H9 (cell line): ENCODE measurements around the gene PNMT. TPM values are rescaled to one million over a fixed set of nuclear protein-coding genes. Genes with fewer than 3 reads are reported as not detected.
A peak's percentile ranks its signal among the peaks of the same experiment; 100 is the strongest.

Experiments used
- DNase-seq: peaks from one replicate; pipeline ENCODE4 v3.0.0-alpha.2; 2017
- H2AFZ ChIP-seq: one replicate; pipeline ENCODE4 v1.6.1; 2013; ENCODE audit warnings: mild to moderate bottlenecking, low read length, control low read depth, moderate library complexity
- H2AK5ac ChIP-seq: 2 replicates; pipeline ENCODE4 v1.6.1; 2013; ENCODE audit warnings: low read length, control low read depth, mixed read lengths; ENCODE audit not compliant: insufficient read length
- H2BK120ac ChIP-seq: one replicate; pipeline ENCODE4 v1.6.1; 2013; ENCODE audit warnings: low read depth, mild to moderate bottlenecking, low read length, control low read depth, inconsistent platforms; ENCODE audit not compliant: poor library complexity, severe bottlenecking
- H2BK12ac ChIP-seq: 2 replicates; pipeline ENCODE4 v1.6.1; 2013; ENCODE audit warnings: low read length, control low read depth, mixed read lengths, low read depth; ENCODE audit not compliant: insufficient read length
- H2BK15ac ChIP-seq: 2 replicates; pipeline ENCODE4 v1.6.1; 2013; ENCODE audit warnings: low read depth, low read length, control low read depth
- H2BK20ac ChIP-seq: one replicate; pipeline ENCODE4 v1.6.1; 2013; ENCODE audit warnings: low read depth, mild to moderate bottlenecking, low read length, control low read depth, inconsistent platforms; ENCODE audit not compliant: poor library complexity, severe bottlenecking
- H2BK5ac ChIP-seq: 2 replicates; pipeline ENCODE4 v1.6.1; 2013; ENCODE audit warnings: low read length, control low read depth, mixed read lengths; ENCODE audit not compliant: insufficient read length
- H3K14ac ChIP-seq: 2 replicates; pipeline ENCODE4 v1.6.1; 2013; ENCODE audit warnings: low read length, control low read depth; ENCODE audit not compliant: insufficient read depth
- H3K18ac ChIP-seq: 2 replicates; pipeline ENCODE4 v1.6.1; 2013; ENCODE audit warnings: low read depth, mild to moderate bottlenecking, mixed read lengths, low read length, control low read depth; ENCODE audit not compliant: insufficient read length
- H3K23ac ChIP-seq: 2 replicates; pipeline ENCODE4 v1.6.1; 2013; ENCODE audit warnings: low read length, control low read depth, mixed read lengths, low read depth; ENCODE audit not compliant: insufficient read length
- H3K23me2 ChIP-seq: 2 replicates; pipeline ENCODE4 v1.6.1; 2013; ENCODE audit warnings: low read depth, mild to moderate bottlenecking, mixed read lengths, low read length, control low read depth; ENCODE audit not compliant: insufficient read length, poor library complexity, severe bottlenecking
- H3K27ac ChIP-seq: 2 replicates; pipeline ENCODE4 v1.5.1; 2013; ENCODE audit warnings: low read length, control low read depth, mixed read lengths, low read depth; ENCODE audit not compliant: insufficient read length
- H3K27me3 ChIP-seq: 2 replicates; pipeline ENCODE4 v1.6.1; 2013; ENCODE audit warnings: low read length, control low read depth, inconsistent platforms; ENCODE audit not compliant: insufficient read depth
- H3K4ac ChIP-seq: 2 replicates; pipeline ENCODE4 v1.6.1; 2013; ENCODE audit warnings: low read depth, mild to moderate bottlenecking, control low read depth, inconsistent platforms, low read length, moderate library complexity
- H3K4me1 ChIP-seq: 2 replicates; pipeline ENCODE4 v1.6.1; 2013; ENCODE audit warnings: low read length, control low read depth, inconsistent platforms; ENCODE audit not compliant: insufficient read depth
- H3K4me2 ChIP-seq: 2 replicates; pipeline ENCODE4 v1.6.1; 2013; ENCODE audit warnings: low read length, control low read depth, mixed read lengths; ENCODE audit not compliant: insufficient read length, insufficient read depth
- H3K56ac ChIP-seq: 2 replicates; pipeline ENCODE4 v1.6.1; 2013; ENCODE audit warnings: low read depth, mild to moderate bottlenecking, mixed read lengths, low read length, control low read depth; ENCODE audit not compliant: insufficient read length
- H3K79me1 ChIP-seq: 2 replicates; pipeline ENCODE4 v1.6.1; 2013; ENCODE audit warnings: low read depth, mild to moderate bottlenecking, moderate library complexity, low read length, control low read depth, inconsistent platforms; ENCODE audit not compliant: insufficient read depth, poor library complexity, severe bottlenecking
- H3K79me2 ChIP-seq: 2 replicates; pipeline ENCODE4 v1.6.1; 2013; ENCODE audit warnings: low read length, control low read depth, inconsistent platforms; ENCODE audit not compliant: insufficient read depth
- H3K9ac ChIP-seq: 2 replicates; pipeline ENCODE4 v1.6.1; 2013; ENCODE audit warnings: low read length, control low read depth, mixed read lengths; ENCODE audit not compliant: insufficient read length; ENCODE audit errors: extremely low read depth
- H3K9me3 ChIP-seq: one replicate; pipeline ENCODE4 v1.6.1; 2013; ENCODE audit warnings: low read depth, low read length, inconsistent platforms; ENCODE audit not compliant: control insufficient read depth
- H3T11ph ChIP-seq: one replicate; pipeline ENCODE4 v1.6.1; 2013; ENCODE audit warnings: mild to moderate bottlenecking, low read length, control low read depth, inconsistent platforms
- H4K20me1 ChIP-seq: one replicate; pipeline ENCODE4 v1.6.1; 2013; ENCODE audit not compliant: control insufficient read depth, insufficient read length, insufficient read depth
- H4K5ac ChIP-seq: 2 replicates; pipeline ENCODE4 v1.6.1; 2013; ENCODE audit warnings: low read depth, mild to moderate bottlenecking, mixed read lengths, low read length, control low read depth; ENCODE audit not compliant: insufficient read length
- H4K8ac ChIP-seq: replicated peaks from 2 replicates; pipeline ENCODE4 v1.6.1; 2013; ENCODE audit warnings: low read length, control low read depth, mixed read lengths, low read depth; ENCODE audit not compliant: insufficient read length
- H4K91ac ChIP-seq: 2 replicates; pipeline ENCODE4 v1.6.1; 2013; ENCODE audit warnings: low read depth, mild to moderate bottlenecking, moderate library complexity, mixed read lengths, low read length, control low read depth; ENCODE audit not compliant: insufficient read length
- H3K27ac Mint-ChIP-seq, 3 experiments: 2 replicates in 2 of 3; 3 replicates in 1 of 3; pipeline ENCODE4 v1.8.0; 2020 to 2021; ENCODE audit warnings: mixed read lengths in 3 of 3, mild to moderate bottlenecking in 1 of 3, moderate library complexity in 1 of 3
- H3K27me3 Mint-ChIP-seq: 2 replicates; pipeline ENCODE4 v1.8.0; 2021; ENCODE audit warnings: low read depth, mild to moderate bottlenecking, moderate library complexity, mixed read lengths
- H3K36me3 Mint-ChIP-seq, 3 experiments: 2 replicates in 2 of 3; 3 replicates in 1 of 3; pipeline ENCODE4 v1.8.0; 2020 to 2021; ENCODE audit warnings: low read depth in 3 of 3, mixed read lengths in 3 of 3; ENCODE audit not compliant: insufficient read depth in 1 of 3
- H3K4me1 Mint-ChIP-seq, 2 experiments: 2 replicates each; pipeline ENCODE4 v1.8.0; 2020; ENCODE audit warnings: mixed read lengths in 2 of 2
- H3K4me3 Mint-ChIP-seq, 2 experiments: 2 replicates in 1 of 2; 3 replicates in 1 of 2; pipeline ENCODE4 v1.8.0; 2020 to 2021; ENCODE audit warnings: mild to moderate bottlenecking in 2 of 2, mixed read lengths in 2 of 2, moderate library complexity in 1 of 2
- H3K9me3 Mint-ChIP-seq, 2 experiments: 2 replicates in 1 of 2; 3 replicates in 1 of 2; pipeline ENCODE4 v1.8.0; 2020; ENCODE audit warnings: mild to moderate bottlenecking in 2 of 2, mixed read lengths in 2 of 2, moderate library complexity in 1 of 2
- CTCF ChIP-seq: fragments of 200-600 bp; sonication (generic); conservative IDR thresholded peaks from 3 replicates; pipeline ENCODE4 v1.8.0; 2021; ENCODE audit warnings: antibody characterized with exemption, mild to moderate bottlenecking
- WGBS: extraction: QIAGEN DNeasy Blood & Tissue Kit; methylation state at CpG from one replicate; pipeline ENCODE4 v1.1.7; 2013; ENCODE audit warnings: missing lambda C conversion rate, low lambda C conversion rate, mixed read lengths; ENCODE audit not compliant: insufficient read length; ENCODE audit errors: extremely low coverage; 5-methylcytosine and 5-hydroxymethylcytosine counted together
- total RNA-seq: library from RNA; stranded (reverse); gene quantifications from 2 replicates; pipeline ENCODE4 v1.2.1, GENCODE V29; 2021

PNMT gene
- total RNA-seq, 1 experiment from 2014 or later: 2.1 TPM

- H4K91ac ChIP-seq: no peak within 1 kb of the TSS
- no peak within 1 kb of the TSS for H4K8ac ChIP-seq
- H3K27ac Mint-ChIP-seq: no peak within 1 kb of the TSS
- no peak within 1 kb of the TSS for H4K5ac ChIP-seq
- no peak within 1 kb of the TSS for H3K14ac ChIP-seq
- no peak for TF ChIP-seq CTCF
- H2AK5ac ChIP-seq: no peak within 1 kb of the TSS
- H3K4ac ChIP-seq: no peak within 1 kb of the TSS
- H2BK120ac ChIP-seq: no peak within 1 kb of the TSS
- H3K23me2 ChIP-seq: peaks cover 13% of the 10 kb centered on the region
- no peak within 1 kb of the TSS for H3T11ph ChIP-seq
- no peaks in the 10 kb centered on the region for H3K79me2 ChIP-seq
- peaks cover 56 to 74% of the 10 kb centered on the region in 2 experiments for H3K4me1 Mint-ChIP-seq
- H3K27me3 ChIP-seq: peaks cover 13% of the 10 kb centered on the region; the same call in 1 of the 2 replicates
- peak; percentile 66 for DNase-seq
- no peak within 1 kb of the TSS for H2BK5ac ChIP-seq
- H3K9me3 ChIP-seq: no peaks in the 10 kb centered on the region
- H3K4me2 ChIP-seq: peak within 1 kb of the TSS; percentile 58
- H3K4me3 Mint-ChIP-seq: peak within 1 kb of the TSS; percentile 75 to 96
- H3K27ac ChIP-seq: no peak within 1 kb of the TSS
- no peaks in the 10 kb centered on the region for H3K79me1 ChIP-seq
- no peak within 1 kb of the TSS for H3K18ac ChIP-seq
- no peak within 1 kb of the TSS for H3K23ac ChIP-seq
- H3K27me3 Mint-ChIP-seq: peaks cover 68% of the 10 kb centered on the region
- H3K9me3 Mint-ChIP-seq: no peaks in the 10 kb centered on the region; a peak in 1 of 5 replicates
- H2AFZ ChIP-seq: no peak within 1 kb of the TSS
- no peak within 1 kb of the TSS for H2BK20ac ChIP-seq
- no peak within 1 kb of the TSS for H3K9ac ChIP-seq
- peaks cover 11% of the 10 kb centered on the region; the same call in 1 of the 2 replicates for H3K4me1 ChIP-seq
- H2BK15ac ChIP-seq: no peak within 1 kb of the TSS
- no peaks in the 10 kb centered on the region for H4K20me1 ChIP-seq
- no peak within 1 kb of the TSS for H3K56ac ChIP-seq
- H2BK12ac ChIP-seq: no peak within 1 kb of the TSS
- WGBS: no CpG with 5 or more reads among the region's 29 CpGs
- no peaks in the 10 kb centered on the region; a peak in 1 of 7 replicates for H3K36me3 Mint-ChIP-seq
Measured at GRCh38 chr17:39626171-39627046, 41.8 kb upstream of the PNMT start, which contains the start of gene PPP1R1B. Gene PPP1R1B, plus strand, starts transcription at chr17:39626952. Its CDS starts 441 bp downstream, at chr17:39627393.
